ENCODE measurements around the gene CENPT. TPM values are rescaled to one million over a fixed set of nuclear protein-coding genes. Genes with fewer than 3 reads are reported as not detected.
A peak's percentile ranks its signal among the peaks of the same experiment; 100 is the strongest.

CENPT gene
- total and polyA plus RNA-seq, 2 donors (not counting 1 experiment from before 2014, with no cell fraction given) = 23.1 to 30.2 TPM

GRCh38 chr16:67882374-67883145 lies 35.1 kb upstream of the CENPT start:
- H3K79me2 ChIP-seq (ENCODE audit: control insufficient read depth, insufficient read depth, low read length) = no peaks in the 10 kb centered on the region
- no peak overlapping the region for H3K4me2 ChIP-seq (ENCODE audit: extremely low read depth, insufficient read depth, low read length)
- H3K36me3 ChIP-seq (ENCODE audit: control insufficient read depth, insufficient read depth, low read length) = peaks cover 52% of the 10 kb centered on the region
- H3K4me1 ChIP-seq (ENCODE audit: control insufficient read depth, extremely low read depth, insufficient read depth, low read length) = peaks cover 6% of the 10 kb centered on the region
- H3K27me3 ChIP-seq (ENCODE audit: control insufficient read depth, insufficient read depth, low read length) = no peaks in the 10 kb centered on the region
- H3K9me3 ChIP-seq (ENCODE audit: control insufficient read depth, insufficient read depth, low read depth, low read length) = no peaks in the 10 kb centered on the region
- H4K20me1 ChIP-seq (ENCODE audit: control insufficient read depth, extremely low read depth, insufficient read depth, low read length) = peaks cover 4% of the 10 kb centered on the region
- no peak overlapping the region for H2AFZ ChIP-seq (ENCODE audit: low read length)
- DNase-seq (ENCODE audit: low read depth in 2 of 2) = peak in 1 of 2 donors; percentile 29
- H3K4me3 ChIP-seq (replicated peaks in 1 of 4; ENCODE audit: control extremely low read depth in 1 of 4, insufficient read depth in 1 of 4, low read depth in 3 of 4, low read length in 4 of 4) = no peak overlapping the region
- no peak for TF ChIP-seq CTCF (conservative IDR thresholded peaks at IDR 0.05 in 1 of 2, IDR thresholded peaks at IDR 0.05 in 1 of 2; ENCODE audit: low read depth in 1 of 2, low read length in 2 of 2)
- no peak for TF ChIP-seq EZH2 (IDR thresholded peaks at IDR 0.05; ENCODE audit: low read length, missing control alignments)
- H3K27ac ChIP-seq (ENCODE audit: insufficient read depth, low read length) = no peak overlapping the region
- no peak overlapping the region for H3K9ac ChIP-seq (ENCODE audit: insufficient read depth, low read length)

- no peak for TF ChIP-seq EZH2 (IDR thresholded peaks at IDR 0.05; ENCODE audit: low read length, missing control alignments)
- TF ChIP-seq CTCF (conservative IDR thresholded peaks at IDR 0.05 in 1 of 2, IDR thresholded peaks at IDR 0.05 in 1 of 2; ENCODE audit: low read depth in 1 of 2, low read length in 2 of 2) = no peak
- no peak for DNase-seq (ENCODE audit: low read depth in 2 of 2)
- Histone ChIP-seq H3K4me3 (replicated peaks in 1 of 4; ENCODE audit: control extremely low read depth in 1 of 4, insufficient read depth in 1 of 4, low read depth in 3 of 4, low read length in 4 of 4) (no peak overlapping the region), H4K20me1 (ENCODE audit: control insufficient read depth, extremely low read depth, insufficient read depth, low read length) (peaks cover 4% of the 10 kb centered on the region), H3K9ac (ENCODE audit: insufficient read depth, low read length) (no peak overlapping the region), H3K9me3 (ENCODE audit: control insufficient read depth, insufficient read depth, low read depth, low read length) (no peaks in the 10 kb centered on the region), H3K27ac (ENCODE audit: insufficient read depth, low read length) (no peak overlapping the region), H3K36me3 (ENCODE audit: control insufficient read depth, insufficient read depth, low read length) (peaks cover 61% of the 10 kb centered on the region), H3K79me2 (ENCODE audit: control insufficient read depth, insufficient read depth, low read length) (peaks cover 4% of the 10 kb centered on the region), H3K4me1 (ENCODE audit: control insufficient read depth, extremely low read depth, insufficient read depth, low read length) (peaks cover 6% of the 10 kb centered on the region), H2AFZ (ENCODE audit: low read length) (no peak overlapping the region), H3K4me2 (ENCODE audit: extremely low read depth, insufficient read depth, low read length) (no peak overlapping the region), H3K27me3 (ENCODE audit: control insufficient read depth, insufficient read depth, low read length) (no peaks in the 10 kb centered on the region)
These were observed 34.2 kb upstream of the CENPT start for GRCh38 chr16:67881621-67882161.

- Histone ChIP-seq H3K79me2 (ENCODE audit: control insufficient read depth, insufficient read depth, low read length) (peaks cover 13% of the 10 kb centered on the region), H3K4me3 (replicated peaks in 1 of 4; ENCODE audit: control extremely low read depth in 1 of 4, insufficient read depth in 1 of 4, low read depth in 3 of 4, low read length in 4 of 4) (no peak overlapping the region), H3K27me3 (ENCODE audit: control insufficient read depth, insufficient read depth, low read length) (no peaks in the 10 kb centered on the region), H3K4me1 (ENCODE audit: control insufficient read depth, extremely low read depth, insufficient read depth, low read length) (peaks cover 6% of the 10 kb centered on the region), H4K20me1 (ENCODE audit: control insufficient read depth, extremely low read depth, insufficient read depth, low read length) (peaks cover 4% of the 10 kb centered on the region), H3K9ac (ENCODE audit: insufficient read depth, low read length) (no peak overlapping the region), H3K9me3 (ENCODE audit: control insufficient read depth, insufficient read depth, low read depth, low read length) (no peaks in the 10 kb centered on the region), H3K36me3 (ENCODE audit: control insufficient read depth, insufficient read depth, low read length) (peaks cover 64% of the 10 kb centered on the region), H2AFZ (ENCODE audit: low read length) (no peak overlapping the region), H3K27ac (ENCODE audit: insufficient read depth, low read length) (no peak overlapping the region), H3K4me2 (ENCODE audit: extremely low read depth, insufficient read depth, low read length) (no peak overlapping the region)
- TF ChIP-seq CTCF (conservative IDR thresholded peaks at IDR 0.05 in 1 of 2, IDR thresholded peaks at IDR 0.05 in 1 of 2; ENCODE audit: low read depth in 1 of 2, low read length in 2 of 2) = no peak
- TF ChIP-seq EZH2 (IDR thresholded peaks at IDR 0.05; ENCODE audit: low read length, missing control alignments) = no peak
- DNase-seq (ENCODE audit: low read depth in 2 of 2) = no peak
These were observed 33.1 kb upstream of the CENPT start for GRCh38 chr16:67880584-67880983.
